ENCODE measurements around the gene NTM. TPM values are rescaled to one million over a fixed set of nuclear protein-coding genes. Genes with fewer than 3 reads are reported as not detected.

NTM gene
- polyA plus RNA-seq, 1 donor (not counting 4 experiments of a cell fraction or from before 2014, with no cell fraction given): 47.9 TPM

DNA sequence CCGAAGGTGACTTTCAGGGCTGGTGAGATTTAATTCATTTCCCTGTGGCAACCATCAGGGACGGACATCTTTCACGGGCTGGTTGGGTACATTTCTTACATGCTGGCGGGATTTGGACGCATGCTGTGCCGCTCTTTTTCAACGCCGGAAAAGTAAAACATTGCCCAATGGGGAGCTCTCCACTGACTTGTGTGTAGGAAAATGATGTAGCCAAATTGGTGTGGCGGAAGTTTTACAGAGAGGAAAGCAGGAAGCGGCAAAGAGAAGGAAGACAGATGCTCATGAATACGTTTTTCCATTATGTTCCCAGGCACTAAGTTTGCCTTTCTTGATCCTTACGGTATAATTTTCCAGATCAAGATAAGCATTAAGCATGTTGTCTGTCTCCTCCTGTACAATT lies 375.8 kb downstream of the NTM start:
- Histone ChIP-seq H3K4me3 (ENCODE audit: control insufficient read depth in 2 of 3, extremely low read depth in 1 of 3, insufficient read depth in 2 of 3, low read depth in 1 of 3, low read length in 3 of 3) (no peak overlapping the region), H3K4me1 (ENCODE audit: control insufficient read depth, extremely low read depth, insufficient read depth, low read length) (no peaks in the 10 kb centered on the region), H4K20me1 (ENCODE audit: control insufficient read depth, extremely low read depth, insufficient read depth, low read length) (no peaks in the 10 kb centered on the region), H3K27ac (ENCODE audit: control insufficient read depth, insufficient read depth, low read length) (no peak overlapping the region), H3K36me3 (ENCODE audit: control insufficient read depth in 2 of 2, extremely low read depth in 1 of 2, insufficient read depth in 2 of 2, low read length in 2 of 2) (no peaks in the 10 kb centered on the region), H3K9ac (ENCODE audit: control insufficient read depth, extremely low read depth, insufficient read depth, low read length) (no peak overlapping the region), H3K79me2 (ENCODE audit: control insufficient read depth, insufficient read depth, low read length) (no peaks in the 10 kb centered on the region), H3K9me3 (ENCODE audit: control insufficient read depth, low read depth, low read length) (no peaks in the 10 kb centered on the region), H3K4me2 (ENCODE audit: control insufficient read depth, extremely low read depth, insufficient read depth, low read depth, low read length) (no peak overlapping the region), H3K9me1 (ENCODE audit: control insufficient read depth, extremely low read depth, insufficient read depth, low read length) (no peaks in the 10 kb centered on the region), H2AFZ (ENCODE audit: control insufficient read depth, low read length) (no peak overlapping the region), H3K27me3 (ENCODE audit: control insufficient read depth, extremely low read depth, insufficient read depth, low read length) (no peaks in the 10 kb centered on the region)
- DNase-seq (ENCODE audit: low read depth, low spot score) (no peak), FAIRE-seq (no peak)
- TF ChIP-seq, protein P1, sequence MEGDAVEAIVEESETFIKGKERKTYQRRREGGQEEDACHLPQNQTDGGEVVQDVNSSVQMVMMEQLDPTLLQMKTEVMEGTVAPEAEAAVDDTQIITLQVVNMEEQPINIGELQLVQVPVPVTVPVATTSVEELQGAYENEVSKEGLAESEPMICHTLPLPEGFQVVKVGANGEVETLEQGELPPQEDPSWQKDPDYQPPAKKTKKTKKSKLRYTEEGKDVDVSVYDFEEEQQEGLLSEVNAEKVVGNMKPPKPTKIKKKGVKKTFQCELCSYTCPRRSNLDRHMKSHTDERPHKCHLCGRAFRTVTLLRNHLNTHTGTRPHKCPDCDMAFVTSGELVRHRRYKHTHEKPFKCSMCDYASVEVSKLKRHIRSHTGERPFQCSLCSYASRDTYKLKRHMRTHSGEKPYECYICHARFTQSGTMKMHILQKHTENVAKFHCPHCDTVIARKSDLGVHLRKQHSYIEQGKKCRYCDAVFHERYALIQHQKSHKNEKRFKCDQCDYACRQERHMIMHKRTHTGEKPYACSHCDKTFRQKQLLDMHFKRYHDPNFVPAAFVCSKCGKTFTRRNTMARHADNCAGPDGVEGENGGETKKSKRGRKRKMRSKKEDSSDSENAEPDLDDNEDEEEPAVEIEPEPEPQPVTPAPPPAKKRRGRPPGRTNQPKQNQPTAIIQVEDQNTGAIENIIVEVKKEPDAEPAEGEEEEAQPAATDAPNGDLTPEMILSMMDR (optimal IDR thresholded peaks at IDR 0.05 in 1 of 3, IDR thresholded peaks at IDR 0.05 in 1 of 3, conservative IDR thresholded peaks at IDR 0.05 in 1 of 3; ENCODE audit: extremely low read depth in 1 of 3, insufficient read depth in 2 of 3, low read length in 3 of 3): no peak
- TF ChIP-seq EZH2 (IDR thresholded peaks at IDR 0.05; ENCODE audit: low read length): no peak
- dilution Hi-C loops (cut with MboI; ENCODE audit: extremely low pct_ligation_motif_present, low sequenced_read_pairs): loop anchor here (25.0 kb wide), 1 partner anchor 666 kb away; no protein-coding TSS in a partner anchor

DNA sequence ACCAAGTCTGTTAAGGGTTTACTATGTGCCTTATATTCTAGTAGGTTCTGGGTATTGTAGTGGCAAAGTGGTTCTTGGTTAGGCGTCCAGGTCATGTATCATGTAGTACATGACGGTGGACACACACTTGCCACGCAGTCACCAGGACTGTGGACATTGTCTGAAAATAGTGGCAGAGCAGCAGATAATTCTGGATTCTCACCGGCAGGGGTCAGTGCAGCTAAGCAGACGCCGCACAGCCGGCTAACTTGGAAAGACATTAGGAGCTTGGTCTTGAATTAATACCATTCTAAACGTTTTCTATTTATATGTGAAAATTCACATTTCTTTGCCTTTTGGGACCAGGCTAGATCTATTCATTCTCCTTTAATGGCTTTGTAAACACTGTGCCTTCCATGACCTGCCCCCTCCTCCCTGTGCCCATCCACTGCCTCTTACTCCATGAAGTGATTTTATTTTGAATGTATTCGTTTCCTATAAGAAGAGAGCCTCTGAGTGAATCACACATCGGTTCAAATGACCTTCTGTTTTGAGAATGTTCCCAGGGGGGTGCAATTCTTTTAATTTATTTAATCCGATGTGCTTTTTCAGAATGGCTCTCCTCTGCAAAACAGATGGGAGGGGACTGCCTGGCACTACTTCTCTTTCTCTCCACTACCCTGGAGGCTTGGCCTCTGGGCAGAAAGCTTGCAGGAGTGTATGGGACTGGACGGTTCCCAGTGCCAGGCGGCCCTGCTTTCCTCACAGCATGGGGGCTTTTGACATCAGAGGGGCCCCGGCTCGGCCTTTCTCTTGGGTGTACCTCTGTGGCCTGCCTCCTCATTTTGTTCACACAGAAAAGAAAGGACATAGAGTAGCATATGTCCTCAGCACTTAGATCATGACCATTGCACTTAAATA lies 378.0 kb downstream of the NTM start:
- FAIRE-seq (peak; percentile 60), DNase-seq (ENCODE audit: low read depth, low spot score) (peak; percentile 17)
- Histone ChIP-seq H3K27me3 (ENCODE audit: control insufficient read depth, extremely low read depth, insufficient read depth, low read length) (no peaks in the 10 kb centered on the region), H3K9me3 (ENCODE audit: control insufficient read depth, low read depth, low read length) (no peaks in the 10 kb centered on the region), H3K4me1 (ENCODE audit: control insufficient read depth, extremely low read depth, insufficient read depth, low read length) (no peaks in the 10 kb centered on the region), H3K9ac (ENCODE audit: control insufficient read depth, extremely low read depth, insufficient read depth, low read length) (no peak overlapping the region), H4K20me1 (ENCODE audit: control insufficient read depth, extremely low read depth, insufficient read depth, low read length) (no peaks in the 10 kb centered on the region), H3K79me2 (ENCODE audit: control insufficient read depth, insufficient read depth, low read length) (no peaks in the 10 kb centered on the region), H3K4me2 (ENCODE audit: control insufficient read depth, extremely low read depth, insufficient read depth, low read depth, low read length) (no peak overlapping the region), H2AFZ (ENCODE audit: control insufficient read depth, low read length) (no peak overlapping the region), H3K27ac (ENCODE audit: control insufficient read depth, insufficient read depth, low read length) (no peak overlapping the region), H3K36me3 (ENCODE audit: control insufficient read depth in 2 of 2, extremely low read depth in 1 of 2, insufficient read depth in 2 of 2, low read length in 2 of 2) (no peaks in the 10 kb centered on the region), H3K9me1 (ENCODE audit: control insufficient read depth, extremely low read depth, insufficient read depth, low read length) (no peaks in the 10 kb centered on the region), H3K4me3 (ENCODE audit: control insufficient read depth in 2 of 3, extremely low read depth in 1 of 3, insufficient read depth in 2 of 3, low read depth in 1 of 3, low read length in 3 of 3) (no peak overlapping the region)
- no peak for TF ChIP-seq EZH2 (IDR thresholded peaks at IDR 0.05; ENCODE audit: low read length)
- TF ChIP-seq, protein P1 (optimal IDR thresholded peaks at IDR 0.05 in 1 of 3, IDR thresholded peaks at IDR 0.05 in 1 of 3, conservative IDR thresholded peaks at IDR 0.05 in 1 of 3; ENCODE audit: extremely low read depth in 1 of 3, insufficient read depth in 2 of 3, low read length in 3 of 3): peak; percentile 82 to 88 (median 88)
- dilution Hi-C loops (cut with MboI; ENCODE audit: extremely low pct_ligation_motif_present, low sequenced_read_pairs): loop anchor here (25.0 kb wide), 1 partner anchor 664 kb away; no protein-coding TSS in a partner anchor
